ENCODE measurements around the gene PPP2R1A. TPM values are rescaled to one million over a fixed set of nuclear protein-coding genes. Genes with fewer than 3 reads are reported as not detected.

Gene PPP2R1A
- polyA plus RNA-seq, 2 of the 4 experiments (the other 2 are of a cell fraction) = 144 to 145 TPM

DNA sequence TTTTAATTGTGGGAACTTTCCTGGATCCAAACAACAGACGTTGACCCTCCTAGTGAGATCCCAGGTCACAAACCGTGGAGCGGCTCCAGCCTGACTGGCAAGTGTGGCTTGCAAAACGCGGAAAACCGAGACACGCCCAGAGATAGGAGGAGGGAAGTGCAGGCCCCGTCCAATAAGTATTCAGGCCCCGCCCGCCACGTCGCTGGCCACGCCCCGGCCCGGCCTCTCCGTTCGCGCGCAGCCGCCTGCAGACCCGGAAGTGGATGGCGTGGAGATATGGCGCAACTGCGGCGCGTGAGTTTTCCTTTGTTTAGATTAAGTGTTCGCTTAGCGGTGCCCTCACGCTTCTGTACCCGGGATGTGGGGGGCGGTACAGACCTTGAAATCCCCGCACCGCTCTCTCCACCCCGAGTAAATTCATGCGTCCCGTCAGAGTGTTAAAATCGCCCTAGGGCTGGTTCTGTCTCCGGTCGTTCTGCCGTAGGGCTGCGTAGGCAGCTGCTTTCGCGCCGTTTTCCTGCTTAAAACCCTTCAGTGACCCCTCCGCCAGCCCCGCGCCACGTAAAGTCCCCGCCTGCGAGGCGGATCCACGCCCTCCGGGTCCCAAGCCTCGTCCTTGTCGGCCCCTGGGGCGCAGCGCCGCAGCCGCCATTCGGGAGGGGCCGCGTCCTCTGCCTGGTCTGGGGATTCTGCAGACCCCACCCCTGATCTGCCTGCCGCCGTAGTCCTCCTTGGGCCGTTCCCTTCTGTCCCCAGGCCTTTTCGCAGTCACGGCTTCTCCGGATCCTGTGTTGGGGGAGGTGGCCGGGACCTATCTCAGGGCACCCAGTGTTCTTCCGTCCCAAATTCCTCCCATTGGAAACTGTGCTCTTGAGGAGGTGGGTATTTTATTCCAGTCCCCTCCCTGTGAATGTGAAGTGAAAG, 79.7 kb downstream of the PPP2R1A start, which contains the start of gene ZNF766 (continued):
- no peak for TF ChIP-seq EHMT2 (IDR thresholded peaks at IDR 0.05; ENCODE audit: low read depth)
- no peak for TF ChIP-seq CBX2 (IDR thresholded peaks at IDR 0.05; ENCODE audit: borderline replicate concordance, low read depth)
- TF ChIP-seq RFX5 (IDR thresholded peaks at IDR 0.05) = peak; percentile 52; the same call in 1 of the 2 replicates
- TF ChIP-seq, protein P1, sequence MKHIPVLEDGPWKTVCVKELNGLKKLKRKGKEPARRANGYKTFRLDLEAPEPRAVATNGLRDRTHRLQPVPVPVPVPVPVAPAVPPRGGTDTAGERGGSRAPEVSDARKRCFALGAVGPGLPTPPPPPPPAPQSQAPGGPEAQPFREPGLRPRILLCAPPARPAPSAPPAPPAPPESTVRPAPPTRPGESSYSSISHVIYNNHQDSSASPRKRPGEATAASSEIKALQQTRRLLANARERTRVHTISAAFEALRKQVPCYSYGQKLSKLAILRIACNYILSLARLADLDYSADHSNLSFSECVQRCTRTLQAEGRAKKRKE (CRISPR knock-in tag; IDR thresholded peaks at IDR 0.05; ENCODE audit: low read depth) = no peak
- TF ChIP-seq HOXB13 (CRISPR knock-in tag; IDR thresholded peaks at IDR 0.05; ENCODE audit: low read depth) = no peak
- 0 out of 2 replicates have a peak, but pooled peaks have one; percentile 13 for TF ChIP-seq TFCP2L1 (CRISPR knock-in tag; IDR thresholded peaks at IDR 0.05)
- TF ChIP-seq, protein P2, sequence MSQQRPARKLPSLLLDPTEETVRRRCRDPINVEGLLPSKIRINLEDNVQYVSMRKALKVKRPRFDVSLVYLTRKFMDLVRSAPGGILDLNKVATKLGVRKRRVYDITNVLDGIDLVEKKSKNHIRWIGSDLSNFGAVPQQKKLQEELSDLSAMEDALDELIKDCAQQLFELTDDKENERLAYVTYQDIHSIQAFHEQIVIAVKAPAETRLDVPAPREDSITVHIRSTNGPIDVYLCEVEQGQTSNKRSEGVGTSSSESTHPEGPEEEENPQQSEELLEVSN (IDR thresholded peaks at IDR 0.05; ENCODE audit: borderline replicate concordance, low read depth) = peak; percentile 63
- TF ChIP-seq, protein P3, sequence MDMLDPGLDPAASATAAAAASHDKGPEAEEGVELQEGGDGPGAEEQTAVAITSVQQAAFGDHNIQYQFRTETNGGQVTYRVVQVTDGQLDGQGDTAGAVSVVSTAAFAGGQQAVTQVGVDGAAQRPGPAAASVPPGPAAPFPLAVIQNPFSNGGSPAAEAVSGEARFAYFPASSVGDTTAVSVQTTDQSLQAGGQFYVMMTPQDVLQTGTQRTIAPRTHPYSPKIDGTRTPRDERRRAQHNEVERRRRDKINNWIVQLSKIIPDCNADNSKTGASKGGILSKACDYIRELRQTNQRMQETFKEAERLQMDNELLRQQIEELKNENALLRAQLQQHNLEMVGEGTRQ (IDR thresholded peaks at IDR 0.05) = no peak
- TF ChIP-seq, protein P4, sequence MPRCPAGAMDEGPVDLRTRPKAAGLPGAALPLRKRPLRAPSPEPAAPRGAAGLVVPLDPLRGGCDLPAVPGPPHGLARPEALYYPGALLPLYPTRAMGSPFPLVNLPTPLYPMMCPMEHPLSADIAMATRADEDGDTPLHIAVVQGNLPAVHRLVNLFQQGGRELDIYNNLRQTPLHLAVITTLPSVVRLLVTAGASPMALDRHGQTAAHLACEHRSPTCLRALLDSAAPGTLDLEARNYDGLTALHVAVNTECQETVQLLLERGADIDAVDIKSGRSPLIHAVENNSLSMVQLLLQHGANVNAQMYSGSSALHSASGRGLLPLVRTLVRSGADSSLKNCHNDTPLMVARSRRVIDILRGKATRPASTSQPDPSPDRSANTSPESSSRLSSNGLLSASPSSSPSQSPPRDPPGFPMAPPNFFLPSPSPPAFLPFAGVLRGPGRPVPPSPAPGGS (IDR thresholded peaks at IDR 0.05) = peak; percentile 76
- no peak for TF ChIP-seq EHF (CRISPR knock-in tag; IDR thresholded peaks at IDR 0.05)
- no peak for TF ChIP-seq HDAC2 (IDR thresholded peaks at IDR 0.05)
- TF ChIP-seq JUN (IDR thresholded peaks at IDR 0.05) = peak; percentile 58 to 88; a peak in 4 of 5 replicates
- TF ChIP-seq, protein P5, sequence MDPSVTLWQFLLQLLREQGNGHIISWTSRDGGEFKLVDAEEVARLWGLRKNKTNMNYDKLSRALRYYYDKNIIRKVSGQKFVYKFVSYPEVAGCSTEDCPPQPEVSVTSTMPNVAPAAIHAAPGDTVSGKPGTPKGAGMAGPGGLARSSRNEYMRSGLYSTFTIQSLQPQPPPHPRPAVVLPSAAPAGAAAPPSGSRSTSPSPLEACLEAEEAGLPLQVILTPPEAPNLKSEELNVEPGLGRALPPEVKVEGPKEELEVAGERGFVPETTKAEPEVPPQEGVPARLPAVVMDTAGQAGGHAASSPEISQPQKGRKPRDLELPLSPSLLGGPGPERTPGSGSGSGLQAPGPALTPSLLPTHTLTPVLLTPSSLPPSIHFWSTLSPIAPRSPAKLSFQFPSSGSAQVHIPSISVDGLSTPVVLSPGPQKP (IDR thresholded peaks at IDR 0.05; ENCODE audit: low read depth, low read length) = no peak
- no peak for TF ChIP-seq NPAS2 (CRISPR knock-in tag; IDR thresholded peaks at IDR 0.05; ENCODE audit: borderline replicate concordance)
- no peak for TF ChIP-seq RARB (CRISPR knock-in tag; IDR thresholded peaks at IDR 0.05)
- no peak for TF ChIP-seq CHD2 (IDR thresholded peaks at IDR 0.05; ENCODE audit: low read length, partially characterized antibody)
- no peak for TF ChIP-seq NFE2L2 (conservative IDR thresholded peaks at IDR 0.05; ENCODE audit: low read length)
- peak; percentile 29 for TF ChIP-seq MYC (IDR thresholded peaks at IDR 0.05; ENCODE audit: borderline replicate concordance, low read length)
- TF ChIP-seq GATA3 (IDR thresholded peaks at IDR 0.05; ENCODE audit: borderline replicate concordance) = no peak
- TF ChIP-seq ZNF302 (CRISPR knock-in tag; IDR thresholded peaks at IDR 0.05) = no peak
- no peak for TF ChIP-seq KDM5A (IDR thresholded peaks at IDR 0.05)
- TF ChIP-seq SMC3 (IDR thresholded peaks at IDR 0.05) = no peak
- no peak for TF ChIP-seq JUNB (IDR thresholded peaks at IDR 0.05)
- TF ChIP-seq, protein P6, sequence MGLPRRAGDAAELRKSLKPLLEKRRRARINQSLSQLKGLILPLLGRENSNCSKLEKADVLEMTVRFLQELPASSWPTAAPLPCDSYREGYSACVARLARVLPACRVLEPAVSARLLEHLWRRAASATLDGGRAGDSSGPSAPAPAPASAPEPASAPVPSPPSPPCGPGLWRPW (IDR thresholded peaks at IDR 0.05) = no peak
- 0 out of 2 replicates have a peak, but pooled peaks have one; percentile 48 for TF ChIP-seq TP53 (CRISPR knock-in tag; IDR thresholded peaks at IDR 0.05)

All from A549 (cell line).